H1 (cell line): ENCODE measurements around the gene SH3RF3. TPM values are rescaled to one million over a fixed set of nuclear protein-coding genes. Genes with fewer than 3 reads are reported as not detected.

Experiments
- BACH1 ChIP-seq: IDR thresholded peaks from 2 replicates; pipeline ENCODE4 v1.6.1; 2012; ENCODE audit warnings: low read length, improper control_type of control experiment
- BCL11A ChIP-seq, 2 experiments: IDR thresholded peaks; one replicate each; pipeline ENCODE4 v1.6.1; 2011; ENCODE audit warnings: low read depth in 2 of 2, low read length in 2 of 2, mild to moderate bottlenecking in 2 of 2
- CHD7 ChIP-seq: fragments of 300-600 bp; sonication (generic); IDR thresholded peaks from 2 replicates; pipeline ENCODE4 v1.7.1; 2012; ENCODE audit warnings: low read length, moderate library complexity, mild to moderate bottlenecking, inconsistent platforms; ENCODE audit not compliant: insufficient replicate concordance
- EP300 ChIP-seq, 2 experiments: IDR thresholded peaks; 1 replicate in 1 of 2; 2 replicates in 1 of 2; pipeline ENCODE4 v1.6.1; 2011 to 2012; ENCODE audit warnings: low read depth in 2 of 2, low read length in 2 of 2, mild to moderate bottlenecking in 2 of 2, borderline replicate concordance in 1 of 2, inconsistent platforms in 1 of 2, moderate library complexity in 1 of 2
- GTF2F1 ChIP-seq: IDR thresholded peaks from 2 replicates; pipeline ENCODE4 v1.6.1; 2012; ENCODE audit warnings: low read depth, low read length, improper control_type of control experiment, borderline replicate concordance
- HDAC2 ChIP-seq, 2 experiments: fragments of 300-600 bp in 1 of 2; sonication (generic) in 1 of 2; IDR thresholded peaks; 2 replicates each; pipeline ENCODE4 v1.6.1; 2011 to 2012; ENCODE audit warnings: low read depth in 2 of 2, low read length in 2 of 2, mild to moderate bottlenecking in 2 of 2, moderate library complexity in 2 of 2, borderline replicate concordance in 1 of 2, inconsistent platforms in 1 of 2
- JUND ChIP-seq: IDR thresholded peaks from 2 replicates; pipeline ENCODE4 v1.6.1; 2011; ENCODE audit warnings: mild to moderate bottlenecking, improper control_type of control experiment, low read length
- NANOG ChIP-seq: IDR thresholded peaks from 2 replicates; pipeline ENCODE4 v1.6.1; 2011; ENCODE audit warnings: low read length, low read depth, mild to moderate bottlenecking, inconsistent platforms; ENCODE audit not compliant: insufficient read depth, poor library complexity, severe bottlenecking
- RAD21 ChIP-seq, 2 experiments: IDR thresholded peaks in 1 of 2; conservative IDR thresholded peaks in 1 of 2; 2 replicates each; pipeline ENCODE4 v1.6.1; 2011; ENCODE audit warnings: low read depth in 2 of 2, low read length in 2 of 2, improper control_type of control experiment in 1 of 2, inconsistent platforms in 1 of 2, mild to moderate bottlenecking in 1 of 2, moderate library complexity in 1 of 2
- RFX5 ChIP-seq: IDR thresholded peaks from 2 replicates; pipeline ENCODE4 v1.6.1; 2011; ENCODE audit warnings: low read depth, low read length, improper control_type of control experiment, borderline replicate concordance
- polyA plus RNA-seq, 7 experiments: library from polyadenylated mRNA; depleted of rRNA in 3 of 7; stranded (reverse) in 5 of 7; unstranded in 2 of 7; fragments of >200 nt in 5 of 7; fragments of 200-250 nt in 2 of 7; gene quantifications; 1 replicate in 5 of 7; 2 replicates in 1 of 7; 4 replicates in 1 of 7; pipeline versions ENCODE4 v1.2.1 to v1.2.3, GENCODE V29; 2011 to 2013; ENCODE audit warnings: missing spikeins in 2 of 7, mixed read lengths in 2 of 7
- total RNA-seq: library from RNA; stranded (reverse); fragmentation: NEBNext Ultra II Directional; extraction: Animal tissue kit (Norgen Biotek cat#: 25700); gene quantifications from 2 replicates; pipeline ENCODE4 v1.2.1, GENCODE V29; 2021

SH3RF3 gene
- total and polyA plus RNA-seq, 2 of the 8 experiments (the other 6 are each of a cell fraction or from before 2014, with no cell fraction given): 0.11 to 0.65 TPM

- no peak for TF ChIP-seq CHD7
- TF ChIP-seq EP300 (IDR thresholded peaks at IDR 0.05; ENCODE audit: borderline replicate concordance in 1 of 2, low read depth in 2 of 2, low read length in 2 of 2): no peak
- no peak for TF ChIP-seq RAD21 (IDR thresholded peaks at IDR 0.05 in 1 of 2, conservative IDR thresholded peaks at IDR 0.05 in 1 of 2; ENCODE audit: low read depth in 2 of 2, low read length in 2 of 2)
- no peak for TF ChIP-seq BACH1
- TF ChIP-seq JUND: no peak
- no peak for TF ChIP-seq GTF2F1
- TF ChIP-seq BCL11A (IDR thresholded peaks at IDR 0.05; ENCODE audit: low read depth in 2 of 2, low read length in 2 of 2): no peak
- no peak for TF ChIP-seq RFX5
- TF ChIP-seq HDAC2 (IDR thresholded peaks at IDR 0.05; ENCODE audit: borderline replicate concordance in 1 of 2, low read depth in 2 of 2, low read length in 2 of 2): no peak
- no peak for TF ChIP-seq NANOG
Observed at GRCh38 chr2:109549016-109549590, 420.1 kb downstream of the SH3RF3 start (continued).
